22Rv1 (cell line): ENCODE measurements around the gene FMO2.

ENCODE experiments used
- ZFX ChIP-seq: fragments of 450-650 bp; IDR thresholded peaks from 2 replicates; pipeline ENCODE4 v1.6.1; 2017; ENCODE audit warnings: antibody characterized with exemption, borderline replicate concordance
- TF ChIP-seq, protein P1 (sequence below): fragments of 450-650 bp; IDR thresholded peaks from 2 replicates; pipeline ENCODE4 v1.5.1; 2017; ENCODE audit warnings: mild to moderate bottlenecking

DNA sequence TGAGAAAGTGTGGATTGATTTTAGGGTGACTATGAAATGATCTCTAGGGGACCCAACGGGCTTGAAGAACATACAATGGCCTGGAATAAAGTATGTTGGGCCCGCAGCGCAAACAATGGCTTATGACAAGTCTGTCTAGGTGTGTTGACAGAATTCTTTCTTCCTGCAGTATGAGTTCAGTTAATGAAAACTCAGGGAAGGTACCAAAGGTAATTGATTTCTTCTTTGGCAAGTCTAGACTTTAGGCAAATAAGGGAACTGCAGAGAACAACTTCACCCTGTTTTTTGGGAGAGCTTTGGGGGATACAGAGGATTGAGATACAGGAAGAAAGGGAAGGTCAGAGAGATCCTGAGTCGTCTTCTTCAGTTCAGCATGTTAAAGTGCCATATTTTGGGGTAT is 7.8 kb upstream of the FMO2 start:
- TF ChIP-seq, protein P1, sequence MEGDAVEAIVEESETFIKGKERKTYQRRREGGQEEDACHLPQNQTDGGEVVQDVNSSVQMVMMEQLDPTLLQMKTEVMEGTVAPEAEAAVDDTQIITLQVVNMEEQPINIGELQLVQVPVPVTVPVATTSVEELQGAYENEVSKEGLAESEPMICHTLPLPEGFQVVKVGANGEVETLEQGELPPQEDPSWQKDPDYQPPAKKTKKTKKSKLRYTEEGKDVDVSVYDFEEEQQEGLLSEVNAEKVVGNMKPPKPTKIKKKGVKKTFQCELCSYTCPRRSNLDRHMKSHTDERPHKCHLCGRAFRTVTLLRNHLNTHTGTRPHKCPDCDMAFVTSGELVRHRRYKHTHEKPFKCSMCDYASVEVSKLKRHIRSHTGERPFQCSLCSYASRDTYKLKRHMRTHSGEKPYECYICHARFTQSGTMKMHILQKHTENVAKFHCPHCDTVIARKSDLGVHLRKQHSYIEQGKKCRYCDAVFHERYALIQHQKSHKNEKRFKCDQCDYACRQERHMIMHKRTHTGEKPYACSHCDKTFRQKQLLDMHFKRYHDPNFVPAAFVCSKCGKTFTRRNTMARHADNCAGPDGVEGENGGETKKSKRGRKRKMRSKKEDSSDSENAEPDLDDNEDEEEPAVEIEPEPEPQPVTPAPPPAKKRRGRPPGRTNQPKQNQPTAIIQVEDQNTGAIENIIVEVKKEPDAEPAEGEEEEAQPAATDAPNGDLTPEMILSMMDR = no peak
- TF ChIP-seq ZFX = no peak
